GM19193 (cell line): Measurements from ENCODE around the gene EML4.

Experiments
- POLR2A ChIP-seq: IDR thresholded peaks from 4 replicates; pipeline ENCODE4 v1.6.1; 2011; ENCODE audit not compliant: insufficient read depth, insufficient read length; ENCODE audit errors: extremely low read depth

EML4 gene

DNA sequence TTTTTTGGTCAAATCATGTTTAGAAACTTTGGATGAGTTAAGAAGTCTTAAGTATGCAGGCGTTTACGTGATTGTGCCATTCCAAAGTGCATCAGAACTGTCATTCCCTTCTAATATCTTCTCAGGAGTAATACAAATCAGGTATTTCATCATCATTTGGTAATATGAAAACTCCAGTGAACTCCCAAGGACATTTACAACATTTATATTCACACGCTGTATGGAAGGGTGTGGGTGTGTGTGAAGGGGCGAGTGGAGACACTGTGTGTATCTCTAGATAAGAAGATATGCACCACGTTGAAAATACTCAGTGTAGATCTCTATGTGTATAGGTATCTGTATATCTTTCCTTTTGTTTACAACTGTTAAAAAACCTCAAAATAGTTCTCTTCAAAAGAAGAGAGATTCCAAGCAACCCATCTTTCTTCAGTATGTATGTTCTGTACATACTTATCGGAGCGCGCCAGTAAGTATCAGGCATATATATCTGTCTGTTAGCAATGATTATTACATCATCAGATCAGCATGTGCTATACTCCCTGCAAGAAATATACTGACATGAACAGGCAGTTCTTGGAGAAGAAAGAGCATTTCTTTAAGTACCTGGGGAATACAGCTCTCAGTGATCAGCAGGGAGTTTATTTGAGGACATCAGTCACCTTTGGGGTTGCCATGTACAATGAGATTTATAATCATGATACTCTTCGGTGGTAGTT, 162.6 kb downstream of the EML4 start:
- no peak for TF ChIP-seq POLR2A

DNA sequence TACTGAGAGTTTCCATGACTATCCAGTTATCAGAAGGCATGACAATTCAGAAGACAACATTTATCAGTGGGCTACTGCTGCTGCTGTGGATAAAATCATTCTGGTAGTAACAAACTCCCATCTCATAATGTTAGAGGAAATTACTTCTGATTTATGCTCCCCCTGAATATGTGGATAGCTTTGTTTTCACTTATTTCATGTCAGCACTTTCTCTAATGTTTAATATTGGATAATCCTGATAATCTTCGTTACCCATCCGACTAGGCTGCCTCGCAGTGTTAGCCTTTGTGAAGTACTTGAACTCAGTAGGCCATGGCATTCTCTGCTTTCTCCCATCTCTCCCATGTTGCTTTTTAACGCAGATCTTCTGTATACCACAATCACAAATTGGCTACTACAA, 163.4 kb downstream of the EML4 start:
- TF ChIP-seq POLR2A, result no peak

DNA sequence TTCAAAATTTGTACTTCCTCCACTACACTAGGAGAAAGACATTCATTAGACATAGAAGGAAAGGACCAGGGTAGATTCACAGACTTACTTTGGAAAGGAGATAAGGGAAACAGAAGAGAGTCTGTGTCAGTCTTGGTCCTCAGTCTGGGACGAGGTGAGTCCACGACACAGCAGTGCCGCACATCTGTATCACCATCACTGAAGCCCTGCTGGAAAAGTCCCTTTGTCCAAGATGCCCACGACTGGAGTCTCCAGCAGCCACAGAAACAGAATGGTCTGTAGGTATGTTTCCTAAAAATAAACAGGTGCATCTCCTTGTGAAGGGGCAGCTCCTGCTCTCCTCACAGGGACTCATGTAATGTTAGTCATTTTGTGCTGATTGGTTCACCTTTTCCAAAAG, 164.4 kb downstream of the EML4 start:
- TF ChIP-seq POLR2A, result no peak

DNA sequence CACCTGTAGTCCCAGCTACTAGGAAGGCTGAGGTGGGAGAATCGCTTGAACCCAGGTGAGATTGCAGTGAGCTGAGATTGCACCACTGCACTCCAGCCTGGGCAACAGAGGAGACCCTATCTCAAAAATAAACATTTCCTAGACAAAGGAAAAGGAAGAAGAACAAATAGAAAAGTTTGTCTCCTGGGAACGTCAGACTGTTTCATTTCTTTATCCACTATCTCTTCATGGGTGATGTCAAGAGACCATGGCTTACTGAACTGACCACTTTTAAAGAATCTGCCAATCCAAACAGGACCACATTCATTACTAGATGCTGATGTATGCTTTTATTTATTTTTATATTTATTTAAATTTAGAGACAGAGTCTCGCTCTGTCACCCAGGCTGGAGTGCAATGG, 165.1 kb downstream of the EML4 start:
- TF ChIP-seq POLR2A, result no peak

DNA sequence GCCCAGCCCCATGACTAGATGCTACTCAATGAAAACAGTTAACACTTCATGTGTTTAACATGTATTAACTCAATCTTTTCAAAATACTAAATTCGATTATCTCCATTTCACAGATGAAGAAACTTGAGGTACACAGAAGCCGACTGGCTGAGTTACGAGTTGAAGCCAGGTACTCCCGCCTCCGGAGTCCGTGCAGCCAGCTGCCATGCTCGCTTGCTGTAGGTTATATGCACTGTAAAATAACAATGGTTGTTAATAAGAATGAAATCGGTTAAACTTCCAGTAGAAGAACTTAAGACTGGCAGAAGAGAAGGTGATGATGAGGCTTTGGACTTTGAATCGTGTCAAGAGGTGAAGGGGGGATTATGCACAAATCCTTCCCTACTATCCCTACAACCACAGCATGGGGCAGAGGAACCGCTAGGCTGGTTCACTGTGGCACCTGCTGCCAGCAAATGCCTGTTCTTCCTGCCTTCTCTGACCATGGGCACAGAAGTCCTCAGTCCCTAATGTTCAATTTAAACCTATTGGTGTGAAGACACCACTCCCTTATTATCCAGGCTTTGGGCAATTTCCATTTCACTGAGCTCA, 166.5 kb downstream of the EML4 start:
- TF ChIP-seq POLR2A, result no peak

DNA sequence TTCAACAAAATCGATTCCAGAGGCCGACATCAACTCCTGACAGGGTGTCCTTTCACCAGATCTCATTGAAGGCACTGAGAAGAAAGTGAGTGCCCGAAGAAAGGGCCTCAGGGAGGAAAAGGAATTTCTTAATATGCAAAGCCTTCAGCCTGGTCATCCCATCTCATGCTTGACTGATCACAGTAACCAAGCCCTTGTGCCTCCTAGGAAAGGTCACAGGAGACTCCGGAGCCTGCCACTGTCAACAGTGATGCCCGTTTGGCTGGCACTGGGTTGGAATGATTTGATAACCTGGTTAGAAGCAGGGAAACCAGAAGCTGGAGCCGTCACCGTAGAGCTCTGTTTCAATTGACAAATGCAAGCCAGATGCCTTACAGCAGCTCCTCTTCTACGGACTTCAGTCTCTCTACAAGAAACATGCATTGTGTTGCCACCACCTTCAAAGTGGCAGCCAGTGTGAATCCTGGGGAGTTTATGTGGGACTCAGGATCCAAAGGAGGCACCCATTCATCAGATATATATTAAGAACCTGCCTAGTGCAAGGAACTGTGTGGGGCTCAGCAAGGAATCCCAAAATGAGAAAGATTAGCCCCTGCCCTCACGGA, 167.3 kb downstream of the EML4 start:
- TF ChIP-seq POLR2A, result no peak

DNA sequence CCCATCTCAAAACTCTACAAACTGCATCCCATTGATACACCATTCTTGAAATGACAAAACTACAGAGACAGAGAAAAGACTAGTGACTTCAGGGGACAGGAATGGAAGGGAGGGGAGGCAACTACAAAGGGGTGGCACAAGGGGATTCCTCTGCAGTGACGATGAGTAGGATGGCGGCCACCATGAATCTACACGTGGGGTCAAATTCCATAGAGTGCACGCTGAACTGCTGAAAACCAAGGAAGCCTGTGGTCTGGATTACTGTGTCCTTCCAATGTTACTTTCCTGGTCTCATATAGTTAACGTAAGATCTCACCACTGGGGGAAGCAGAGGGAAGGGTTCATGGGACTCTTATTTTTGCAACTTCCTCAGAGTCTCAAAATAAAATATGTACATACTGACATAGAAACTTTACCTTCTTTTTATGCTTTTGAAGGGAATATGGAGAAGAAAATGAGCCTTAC, 168.2 kb downstream of the EML4 start:
- no peak for TF ChIP-seq POLR2A

DNA sequence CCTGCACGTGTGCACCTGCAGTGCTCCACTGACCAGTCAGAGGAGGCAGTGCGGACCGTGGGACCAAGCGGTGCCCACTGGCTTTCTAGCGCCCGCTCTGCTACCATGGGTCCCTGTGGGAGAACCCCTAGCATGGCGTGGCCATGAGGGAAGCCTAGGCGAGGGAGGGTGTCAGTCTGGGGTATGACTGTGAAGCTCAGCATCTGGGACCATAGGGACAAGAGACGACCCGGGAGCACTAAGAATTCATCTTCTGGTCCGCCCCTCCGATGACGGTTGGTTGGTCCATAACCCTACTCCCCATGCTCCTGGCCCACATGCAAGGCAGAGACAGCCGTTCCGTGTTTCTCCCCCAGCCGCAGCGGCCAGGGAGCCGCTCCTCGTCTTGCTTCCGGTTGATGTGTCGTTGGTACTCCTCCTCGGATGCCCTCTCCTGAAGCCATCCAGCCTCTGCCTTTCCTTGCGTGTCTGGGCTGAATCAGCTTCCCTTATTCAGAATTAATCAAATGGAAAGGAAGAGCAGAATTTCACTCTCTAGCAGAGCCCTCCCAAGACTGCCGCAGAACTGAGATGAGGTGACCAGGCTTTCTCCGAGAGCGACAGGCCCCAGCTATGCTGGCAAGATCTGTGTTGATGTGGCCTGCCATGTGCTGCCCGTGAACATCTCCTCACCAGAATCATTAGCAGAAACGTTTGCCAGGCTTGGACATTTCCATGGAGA, 168.9 kb downstream of the EML4 start:
- no peak for TF ChIP-seq POLR2A

DNA sequence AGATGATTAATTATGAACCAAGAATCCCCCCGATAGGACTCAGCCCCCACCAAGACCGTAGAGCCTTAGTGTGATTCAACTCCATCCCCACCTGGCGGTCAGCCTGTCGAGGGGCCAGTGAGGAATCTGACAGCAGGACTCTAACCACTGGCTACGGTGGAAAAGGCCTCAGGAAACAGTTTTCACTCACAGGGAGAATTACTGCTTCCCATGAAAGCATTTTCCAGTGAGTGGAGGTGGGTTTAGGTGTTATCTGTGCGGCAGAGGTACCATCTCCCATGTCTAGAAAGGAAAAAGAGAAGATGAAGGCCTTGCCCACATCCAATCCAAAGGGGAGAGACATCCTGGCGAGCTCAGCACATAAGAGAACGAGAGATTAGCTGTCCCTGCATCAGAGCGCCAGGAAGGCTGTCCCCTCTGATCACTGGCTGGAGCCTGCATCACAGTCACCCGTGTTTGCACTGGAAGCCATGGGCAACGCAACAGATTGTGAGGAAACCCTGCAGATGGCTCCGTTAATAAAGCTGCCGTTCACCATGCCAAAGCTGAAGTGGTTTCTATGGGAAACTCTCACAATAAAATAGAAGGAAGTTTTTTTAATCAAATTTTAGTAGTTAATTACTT, 169.5 kb downstream of the EML4 start:
- no peak for TF ChIP-seq POLR2A

DNA sequence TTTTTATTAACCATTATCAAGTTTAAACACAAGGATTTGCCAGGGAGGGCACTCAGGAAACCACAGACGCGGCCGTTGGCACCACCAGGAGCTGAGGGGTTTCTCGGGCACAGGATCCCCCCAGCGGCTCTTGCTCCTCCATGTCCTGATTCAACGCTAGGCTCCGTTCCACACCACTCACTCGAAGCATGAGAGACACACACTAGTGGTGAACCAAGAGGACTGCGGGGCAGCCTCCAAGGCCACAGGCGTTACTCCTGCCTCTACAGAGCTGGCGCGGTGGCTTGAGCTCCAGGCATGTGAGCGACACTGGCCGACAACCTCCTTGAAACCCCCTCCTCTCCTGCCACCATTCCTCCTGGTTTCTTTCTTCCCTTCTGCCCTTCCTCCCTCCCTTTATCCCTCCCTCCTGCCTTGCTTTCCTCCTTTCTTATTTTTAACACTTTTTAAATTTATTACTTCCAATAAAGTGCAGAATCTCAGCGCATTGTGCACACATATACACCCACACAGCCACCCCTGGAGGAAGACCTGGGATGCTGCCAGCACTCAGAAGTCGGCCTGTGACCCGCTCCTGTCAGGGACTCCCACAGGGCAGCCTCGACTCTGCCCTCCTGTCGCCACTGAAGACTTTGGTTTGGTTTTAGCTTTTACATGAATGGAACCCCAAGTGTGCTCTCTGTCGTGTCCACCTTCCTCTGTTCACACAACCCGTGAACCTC, 170.2 kb downstream of the EML4 start:
- TF ChIP-seq POLR2A, result no peak

DNA sequence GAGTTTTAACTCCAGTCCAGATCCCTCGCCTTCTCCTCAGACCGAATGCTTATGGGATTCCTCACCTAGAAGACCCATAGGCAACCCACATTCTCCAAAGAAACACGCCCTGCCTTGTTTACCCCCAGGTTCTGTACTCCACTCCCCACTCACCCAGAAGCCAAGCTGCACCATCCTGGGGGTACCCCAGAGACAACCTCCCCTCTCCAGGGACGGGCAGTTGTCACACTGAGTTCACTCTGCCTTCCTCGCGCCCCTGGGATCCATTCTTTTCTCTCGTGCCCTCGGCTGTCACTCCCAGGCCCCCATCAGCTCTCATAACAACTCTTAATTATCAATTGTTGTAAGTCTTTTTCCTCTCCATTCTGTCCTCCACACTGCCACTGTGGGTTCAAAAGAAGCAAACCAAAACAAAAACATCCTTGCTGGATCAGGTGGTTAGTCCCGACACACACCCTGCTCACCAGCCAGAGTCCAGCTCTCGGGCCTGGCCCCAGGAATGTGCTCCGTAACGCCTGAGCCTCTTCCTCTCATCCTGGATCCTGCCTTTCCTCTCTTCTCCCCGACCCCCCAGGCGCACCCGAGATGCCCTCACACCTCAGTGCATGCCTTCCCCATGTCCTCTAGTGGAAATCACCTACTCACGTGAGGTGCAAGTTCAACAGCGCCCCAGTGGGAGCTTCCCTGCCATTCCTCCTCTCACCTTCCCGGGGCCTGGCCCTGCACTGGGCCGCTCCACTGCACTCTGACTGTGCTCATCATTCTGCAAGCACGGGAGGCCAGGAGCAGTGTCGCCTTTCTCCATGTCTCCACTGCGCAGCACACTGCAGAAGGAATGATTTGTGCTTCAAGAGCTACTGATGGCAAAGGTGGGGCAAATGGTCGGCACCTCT, 171.1 kb downstream of the EML4 start:
- TF ChIP-seq POLR2A, result no peak

DNA sequence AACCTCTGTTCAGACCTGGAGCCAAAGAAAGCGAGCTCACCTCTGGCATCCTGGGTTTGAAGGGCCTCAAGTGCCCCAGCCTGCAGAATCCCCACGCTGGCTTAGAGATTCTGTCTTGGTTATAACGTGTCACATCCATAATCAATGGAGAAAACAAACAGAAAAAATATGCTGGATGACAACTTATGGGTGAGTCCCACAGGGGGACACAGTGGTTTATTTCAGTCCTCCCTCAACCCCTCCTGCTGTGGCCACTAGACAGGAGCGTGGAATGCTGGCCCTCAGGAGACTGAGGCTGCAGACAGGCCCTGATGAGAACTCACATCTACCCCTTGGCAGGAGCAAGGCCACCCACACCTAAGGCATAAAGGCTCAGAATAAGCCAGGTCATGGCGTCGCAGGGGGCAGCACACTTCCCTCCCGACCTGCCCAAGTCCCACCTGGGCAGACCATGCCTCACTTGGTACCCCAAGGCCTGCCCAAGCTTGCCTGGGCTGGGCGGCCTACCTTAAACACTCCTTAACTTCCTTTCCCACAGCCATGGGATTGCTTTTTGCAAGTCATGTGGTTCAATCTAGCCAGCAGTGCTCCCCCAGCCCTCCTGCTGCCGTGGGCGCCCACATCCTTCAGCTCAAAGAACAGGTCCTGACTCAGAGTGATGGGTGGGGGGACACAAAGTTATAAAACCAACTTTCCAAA, 171.9 kb downstream of the EML4 start:
- TF ChIP-seq POLR2A, result no peak

DNA sequence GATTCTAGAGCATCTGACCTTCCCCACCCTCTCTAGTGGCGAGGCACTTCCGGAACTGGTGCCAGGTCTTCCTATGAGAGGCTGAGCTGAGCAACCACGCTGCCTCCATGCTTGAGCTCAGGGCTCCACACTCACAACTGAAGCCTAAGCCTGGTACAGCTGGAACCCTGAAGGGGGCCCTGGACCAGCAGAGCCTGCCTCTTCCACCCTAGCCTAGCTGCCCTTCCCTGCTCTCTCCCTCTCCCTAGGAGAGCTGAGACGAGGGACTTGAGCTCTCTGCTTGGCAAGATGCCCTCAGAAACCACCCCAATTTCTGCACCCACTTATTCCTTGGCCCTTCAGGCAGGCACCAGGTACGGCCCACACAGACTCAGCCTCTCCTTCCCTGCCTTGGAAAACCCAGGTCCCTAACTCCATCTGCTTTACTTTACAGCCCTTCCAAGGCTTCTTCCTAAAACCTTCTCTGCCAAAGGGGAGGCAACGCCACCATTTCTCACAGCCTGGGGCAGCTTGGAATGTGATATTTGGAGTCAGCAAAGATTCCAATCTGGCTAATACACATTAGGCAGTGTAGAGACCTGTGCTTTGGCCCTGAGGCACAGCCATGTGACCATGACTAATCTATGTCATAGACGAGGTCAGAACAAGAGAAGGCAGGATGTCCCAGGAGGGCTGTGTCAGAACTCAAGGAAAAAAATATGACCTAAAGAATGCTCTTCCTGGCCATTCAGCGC, 173.1 kb downstream of the EML4 start:
- TF ChIP-seq POLR2A, result no peak

DNA sequence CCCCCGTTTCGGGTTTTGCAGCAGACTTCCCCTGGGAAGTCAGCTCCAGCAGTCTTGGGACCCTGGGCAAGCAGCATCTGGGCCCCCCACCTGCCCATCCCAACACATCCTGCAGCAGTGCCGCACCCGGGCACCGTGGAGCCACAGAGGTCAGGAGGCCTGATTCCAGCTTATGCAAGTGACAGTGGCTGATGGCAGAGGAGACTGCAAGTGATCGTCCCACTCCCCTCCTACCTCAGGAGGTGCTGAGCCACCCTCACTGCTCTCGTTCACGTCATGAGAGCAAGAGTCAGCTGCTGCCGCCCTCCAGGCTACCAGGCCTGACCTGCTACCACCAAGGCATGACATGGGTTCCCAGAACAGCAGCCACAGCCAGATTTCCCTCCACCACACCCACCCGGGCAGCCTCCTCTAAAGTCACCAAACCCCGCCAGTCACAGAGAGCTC, 173.7 kb downstream of the EML4 start:
- no peak for TF ChIP-seq POLR2A
